B cell (primary cell): ENCODE measurements around the gene BAK1.

Experiments used
- CTCF ChIP-seq: fragments of 200-600 bp; IDR thresholded peaks from one replicate; pipeline ENCODE4 v1.8.0; 2022; ENCODE audit warnings: antibody characterized with exemption, mild to moderate bottlenecking
- EZH2 ChIP-seq: IDR thresholded peaks from 2 replicates; pipeline ENCODE4 v1.6.1; 2012; ENCODE audit warnings: borderline replicate concordance, low read depth, mild to moderate bottlenecking, moderate library complexity, low read length; ENCODE audit not compliant: insufficient read depth, poor library complexity, severe bottlenecking

- TF ChIP-seq CTCF (no peak), EZH2 (no peak)
Observed at GRCh38 chr6:33613795-33614168, 33.7 kb upstream of the BAK1 start.
